HG03196 (cell line): ENCODE results near the gene LTV1.
A peak's percentile ranks its signal among the peaks of the same experiment; 100 is the strongest.
"Not testable (repeated sequence)": the region's sequence is repeated elsewhere in the genome, so short reads cannot be mapped to it uniquely, and the experiment has no call there.

ENCODE experiments used
- ATAC-seq: cut with Tn5 transposase; IDR thresholded peaks from one replicate; pipeline ENCODE4 v1.9.1; 2021; ENCODE audit not compliant: unreplicated experiment

The LTV1 gene

DNA sequence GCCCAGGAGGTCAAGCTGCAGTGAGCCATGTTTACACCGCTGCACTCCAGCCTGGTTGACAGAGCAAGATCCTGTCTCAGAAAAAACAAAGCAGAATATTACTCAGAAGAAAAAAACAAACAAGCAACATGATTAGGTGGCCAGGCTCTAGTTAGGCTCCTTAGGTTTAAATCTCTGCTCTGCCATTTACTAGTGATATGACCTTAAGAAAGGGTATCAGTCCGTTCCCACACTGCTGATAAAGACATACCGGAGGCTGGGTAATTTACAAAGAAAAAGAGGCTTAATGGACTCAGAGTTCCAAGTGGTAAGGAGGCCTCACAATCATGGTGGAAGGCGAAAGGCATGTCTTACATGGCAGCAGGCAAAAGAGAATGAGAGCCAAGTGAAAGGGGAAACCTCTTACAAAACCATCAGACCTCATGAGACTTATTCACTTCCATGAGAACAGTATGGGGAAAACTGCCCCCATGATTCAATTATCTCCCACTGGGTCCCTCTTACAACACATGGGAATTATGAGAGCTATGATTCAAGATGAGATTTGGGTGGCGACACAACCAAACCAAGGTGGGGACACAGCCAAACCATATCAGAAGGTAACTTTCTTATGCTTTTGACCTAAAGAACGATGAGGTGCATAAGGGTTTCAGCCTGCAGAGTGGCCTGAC lies 2.4 kb upstream of the LTV1 start:
- ATAC-seq, result no peak

GRCh38 chr6:143842461-143842901 lies 657 bp upstream of the LTV1 start:
- ATAC-seq, result no peak

GRCh38 chr6:143843677-143843999 lies 500 bp downstream of the LTV1 start:
- ATAC-seq, result no peak

GRCh38 chr6:143844006-143844405 lies 868 bp downstream of the LTV1 start:
- no peak for ATAC-seq

DNA sequence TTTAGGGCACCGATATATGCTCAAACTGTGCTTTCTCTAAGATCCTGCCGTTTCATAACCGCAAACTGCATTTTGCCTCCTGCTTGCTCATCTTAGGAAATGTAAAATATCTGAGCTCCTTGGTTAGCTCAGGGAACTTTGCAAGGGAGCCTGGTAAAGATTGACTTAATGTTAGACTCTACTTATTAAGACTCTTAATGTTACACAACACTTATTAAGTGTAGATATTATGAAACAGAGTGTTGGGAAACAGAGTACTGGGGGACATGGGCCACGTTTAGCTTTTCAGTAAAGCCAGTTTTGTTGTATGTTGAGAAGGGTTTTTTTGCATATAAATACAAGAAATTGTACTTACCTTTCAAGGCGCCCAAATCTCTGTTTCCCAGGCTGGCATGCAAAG lies 1.9 kb downstream of the LTV1 start:
- ATAC-seq, result no peak

- ATAC-seq, result not testable (repeated sequence)
Observed at GRCh38 chr6:143851706-143852105, 8.6 kb downstream of the LTV1 start.

- ATAC-seq, result not testable (repeated sequence)
Observed at GRCh38 chr6:143855057-143855456, 11.9 kb downstream of the LTV1 start.

DNA sequence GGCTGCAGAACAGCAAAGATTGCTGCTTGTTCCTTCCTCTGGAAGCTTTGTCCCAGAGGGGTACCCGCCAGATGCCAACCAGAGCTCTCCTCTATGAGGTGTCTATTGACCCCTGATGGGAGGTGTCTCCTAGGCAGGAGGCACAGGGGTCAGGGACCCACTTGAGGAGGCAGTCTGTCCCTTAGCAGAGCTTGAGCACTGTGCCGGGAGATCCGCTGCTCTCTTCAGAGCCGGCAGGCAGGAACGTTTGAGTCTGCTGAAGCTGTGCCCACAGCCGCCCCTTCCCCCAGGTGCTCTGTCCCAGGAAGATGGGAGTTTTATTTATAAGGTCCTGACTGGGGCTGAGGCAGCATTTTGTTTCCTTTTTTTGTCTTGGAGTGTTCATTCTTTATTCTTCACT lies 13.6 kb downstream of the LTV1 start:
- ATAC-seq, result not testable (repeated sequence)

DNA sequence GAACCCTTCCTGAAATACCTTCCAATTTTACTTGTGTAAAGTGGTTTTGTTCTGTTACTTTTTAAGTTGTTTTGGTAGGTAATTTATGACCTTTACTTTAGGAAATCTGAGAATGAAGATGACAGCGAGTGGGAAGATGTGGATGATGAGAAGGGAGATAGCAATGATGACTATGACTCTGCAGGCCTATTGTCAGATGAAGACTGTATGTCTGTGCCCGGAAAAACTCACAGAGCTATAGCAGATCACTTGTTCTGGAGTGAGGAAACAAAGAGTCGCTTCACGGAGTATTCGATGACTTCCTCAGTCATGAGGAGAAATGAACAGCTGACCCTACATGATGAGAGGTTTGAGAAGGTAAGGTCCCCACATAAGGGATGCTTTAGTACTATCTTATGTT lies 14.5 kb downstream of the LTV1 start:
- ATAC-seq, result no peak

- ATAC-seq, result no peak
Observed at GRCh38 chr6:143859891-143860660, 16.9 kb downstream of the LTV1 start.

DNA sequence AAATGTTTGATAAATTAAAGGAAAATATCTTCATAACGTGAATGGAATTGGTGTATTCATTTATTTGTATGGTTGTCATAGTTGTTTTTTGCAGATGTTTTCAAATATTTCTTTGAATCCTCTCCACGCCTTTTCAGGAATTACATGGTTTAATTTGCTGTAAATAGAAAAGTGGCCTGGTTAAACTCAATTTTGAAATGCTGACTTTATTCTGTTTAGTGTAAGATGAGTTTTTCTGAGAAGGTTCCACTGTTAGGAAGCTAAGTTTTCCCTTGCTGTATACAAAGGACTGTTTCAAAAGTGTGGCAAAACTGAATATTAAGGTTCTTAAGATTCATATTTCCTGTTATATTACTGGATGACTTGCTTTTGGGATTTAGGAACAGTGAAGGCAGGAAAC lies 20.6 kb downstream of the LTV1 start:
- ATAC-seq, result no peak

GRCh38 chr6:143864234-143864633 lies 21.1 kb downstream of the LTV1 start, which contains the start of gene ZC2HC1B:
Gene ZC2HC1B (plus strand): TSS chr6:143864474. CDS start chr6:143864540, 66 bp downstream.
- no peak for ATAC-seq

GRCh38 chr6:143867236-143867635 lies 24.1 kb downstream of the LTV1 start:
- ATAC-seq, result no peak

GRCh38 chr6:143868808-143869207 lies 25.7 kb downstream of the LTV1 start:
- not testable (repeated sequence) for ATAC-seq

GRCh38 chr6:143871202-143871730 lies 28.1 kb downstream of the LTV1 start:
- ATAC-seq, result not testable (repeated sequence)

DNA sequence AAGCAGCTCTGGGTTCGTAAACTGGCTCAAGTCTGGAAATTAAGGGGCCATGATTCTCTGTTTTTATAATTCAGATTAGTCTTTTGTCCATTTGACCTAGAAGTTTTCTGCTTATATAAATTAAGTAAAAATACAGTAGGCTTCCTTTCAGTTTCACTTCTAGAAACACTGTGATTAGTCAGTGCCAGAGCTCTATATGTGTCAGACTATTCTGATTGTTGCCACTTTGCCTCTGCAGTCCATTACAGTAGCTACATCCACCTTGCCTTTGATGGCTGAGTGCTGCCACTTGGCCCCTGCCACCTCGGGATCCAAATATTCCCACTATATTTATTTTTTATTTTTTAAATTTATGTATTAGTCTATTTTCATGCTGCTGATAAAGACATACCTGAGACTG lies 29.1 kb downstream of the LTV1 start:
- ATAC-seq, result peak; percentile 84

DNA sequence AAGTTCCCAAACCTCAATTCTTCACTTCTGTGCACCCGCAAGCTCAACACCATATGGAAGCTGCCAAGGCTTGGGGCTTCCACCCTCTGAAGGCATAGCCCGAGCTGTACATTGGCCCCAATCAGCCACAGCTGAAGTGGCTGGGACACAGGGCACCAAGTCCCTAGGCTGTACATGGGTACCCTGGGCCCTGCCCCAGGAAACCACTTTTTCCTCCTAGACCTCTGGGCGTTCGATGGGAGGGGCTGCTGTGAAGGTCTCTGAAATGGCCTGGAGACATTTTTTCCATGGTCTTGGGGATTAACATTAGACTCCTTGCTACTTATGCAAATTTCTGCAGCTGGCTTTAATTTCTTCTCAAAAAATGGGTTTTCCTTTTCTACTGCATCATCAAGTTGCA lies 30.5 kb downstream of the LTV1 start:
- not testable (repeated sequence) for ATAC-seq

- not testable (repeated sequence) for ATAC-seq
Observed at GRCh38 chr6:143874503-143874902, 31.4 kb downstream of the LTV1 start.

DNA sequence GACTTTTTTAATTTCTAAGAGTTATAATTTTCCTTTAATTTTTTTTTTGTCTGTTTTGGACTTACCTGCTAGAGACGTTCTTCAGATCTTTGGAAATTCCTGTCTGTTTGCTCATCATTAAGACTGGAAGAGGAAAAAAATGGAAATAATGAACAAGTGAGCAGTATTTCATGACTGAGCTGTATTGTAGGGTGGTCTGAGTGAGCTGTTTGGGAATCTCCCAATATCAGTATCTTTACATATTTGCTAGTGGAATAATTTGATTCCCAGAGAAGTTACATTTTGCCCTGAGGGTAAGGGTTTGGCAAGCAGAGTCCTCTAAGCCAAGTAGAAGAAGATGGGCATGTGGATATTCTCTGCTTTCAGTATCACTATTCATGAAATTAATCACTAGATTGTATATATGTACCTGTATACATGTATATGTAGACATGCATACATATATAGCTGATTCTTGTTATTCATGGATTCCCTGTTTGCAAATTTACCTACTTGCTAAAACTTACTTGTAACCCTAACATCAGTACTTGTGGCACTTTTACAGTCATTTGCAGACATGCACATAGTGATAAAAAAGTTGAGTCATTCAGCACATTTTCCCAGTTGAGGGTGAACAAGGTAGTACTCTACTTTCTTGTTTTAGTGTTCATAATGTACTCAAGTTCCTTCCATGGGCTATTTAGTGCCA lies 34.6 kb downstream of the LTV1 start:
- no peak for ATAC-seq

- ATAC-seq, result no peak
Observed at GRCh38 chr6:143878272-143878760, 35.2 kb downstream of the LTV1 start.

GRCh38 chr6:143880412-143880811 lies 37.3 kb downstream of the LTV1 start:
- no peak for ATAC-seq
